Measurements from ENCODE around the gene MYO7A. TPM values are rescaled to one million over a fixed set of nuclear protein-coding genes. Genes with fewer than 3 reads are reported as not detected.

MYO7A gene
- total and polyA plus RNA-seq, 2 of the 4 experiments (the other 2 are of a cell fraction) = 0.02 TPM; not detected in 1

DNA sequence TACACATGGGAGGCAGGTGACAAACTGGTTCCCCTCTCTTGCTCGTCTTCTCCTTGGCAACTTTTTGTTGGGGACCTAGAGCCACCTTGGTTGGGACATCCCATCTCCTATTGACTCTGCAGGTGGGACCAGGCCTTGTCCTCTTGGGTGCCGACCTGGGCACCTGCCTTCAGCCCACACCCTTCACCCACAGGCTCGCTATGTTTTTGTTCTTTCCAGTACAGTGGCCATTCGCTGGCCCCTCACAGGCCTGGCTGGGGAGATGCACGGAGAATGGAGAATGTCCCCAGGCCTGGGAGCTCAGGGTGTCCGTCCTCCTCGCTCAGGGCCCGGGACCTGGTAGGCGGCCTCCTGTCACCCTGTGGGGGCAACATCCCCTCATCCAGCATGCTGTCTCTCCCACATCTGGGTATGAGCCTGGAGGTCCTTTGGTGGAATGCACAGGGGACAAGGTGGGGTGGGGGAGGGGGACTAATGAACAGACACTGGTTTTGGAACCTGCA lies 40.3 kb upstream of the MYO7A start:
- Histone ChIP-seq H3K9me1 (ENCODE audit: insufficient read depth, low read length) (no peaks in the 10 kb centered on the region), H4K5ac (ENCODE audit: low read depth, low read length) (no peak overlapping the region), H3K4me3 (ENCODE audit: insufficient read depth, low read depth, low read length) (no peak overlapping the region), H3K18ac (ENCODE audit: low read depth, low read length) (no peak overlapping the region), H3K4ac (ENCODE audit: low read depth, low read length) (no peak overlapping the region), H3K9ac (ENCODE audit: low read depth, low read length) (no peak overlapping the region), H2AFZ (replicated peaks; ENCODE audit: low read length, poor library complexity) (no peak overlapping the region), H4K91ac (ENCODE audit: insufficient read depth, low read depth, low read length) (no peak overlapping the region), H3K79me1 (ENCODE audit: low read depth in 1 of 2, low read length in 2 of 2) (no peaks in the 10 kb centered on the region; a peak in 2 of 4 replicates), H3K4me1 (ENCODE audit: control insufficient read depth, insufficient read depth, low read length) (peaks cover 3% of the 10 kb centered on the region), H4K8ac (ENCODE audit: low read depth in 2 of 2, low read length in 2 of 2) (no peak overlapping the region), H3K23ac (ENCODE audit: low read depth, low read length) (no peak overlapping the region), H2AK9ac (replicated peaks; ENCODE audit: low read depth, low read length, poor library complexity) (peak overlapping the region; percentile 28), H3K27ac (ENCODE audit: insufficient read depth, low read length) (no peak overlapping the region), H3K27me3 (ENCODE audit: control insufficient read depth, insufficient read depth, low read length) (no peaks in the 10 kb centered on the region), H2AK5ac (ENCODE audit: low read depth, low read length) (no peak overlapping the region), H3K56ac (ENCODE audit: extremely low read depth, insufficient read depth, low read length) (no peak overlapping the region), H2BK5ac (ENCODE audit: low read depth, low read length, poor library complexity, severe bottlenecking) (no peak overlapping the region), H2BK20ac (ENCODE audit: low read depth, low read length) (no peak overlapping the region), H3K36me3 (ENCODE audit: control insufficient read depth, insufficient read depth, low read length) (peaks cover 4% of the 10 kb centered on the region; the same call in 1 of the 2 replicates), H3K4me2 (ENCODE audit: low read depth, low read length) (no peak overlapping the region), H2BK15ac (ENCODE audit: low read depth, low read length) (no peak overlapping the region), H4K20me1 (ENCODE audit: insufficient read depth, low read length) (peaks cover 19% of the 10 kb centered on the region), H3K9me3 (ENCODE audit: control insufficient read depth, insufficient read depth, low read length) (no peaks in the 10 kb centered on the region), H2BK120ac (ENCODE audit: low read depth, low read length) (no peak overlapping the region), H3K14ac (replicated peaks; ENCODE audit: low read depth, low read length) (no peak overlapping the region)
- intact Hi-C loops (cut with micrococcal nuclease) (no loop called here), dilution Hi-C loops (cut with HindIII; ENCODE audit: low sequenced_read_pairs, unreplicated experiment) (no loop called here), in situ Hi-C loops (cut with MboI; ENCODE audit: low sequenced_read_pairs) (no loop called here)
- ATAC-seq (ENCODE audit: low read depth) = no peak
- POLR2A ChIA-PET (ENCODE audit: unreplicated experiment) = no interaction called here
- CTCF ChIA-PET = no interaction called here
- no peak for DNase-seq
- BruUV-seq (replicated peaks) = no TSS peak
- TF ChIP-seq, protein P1, sequence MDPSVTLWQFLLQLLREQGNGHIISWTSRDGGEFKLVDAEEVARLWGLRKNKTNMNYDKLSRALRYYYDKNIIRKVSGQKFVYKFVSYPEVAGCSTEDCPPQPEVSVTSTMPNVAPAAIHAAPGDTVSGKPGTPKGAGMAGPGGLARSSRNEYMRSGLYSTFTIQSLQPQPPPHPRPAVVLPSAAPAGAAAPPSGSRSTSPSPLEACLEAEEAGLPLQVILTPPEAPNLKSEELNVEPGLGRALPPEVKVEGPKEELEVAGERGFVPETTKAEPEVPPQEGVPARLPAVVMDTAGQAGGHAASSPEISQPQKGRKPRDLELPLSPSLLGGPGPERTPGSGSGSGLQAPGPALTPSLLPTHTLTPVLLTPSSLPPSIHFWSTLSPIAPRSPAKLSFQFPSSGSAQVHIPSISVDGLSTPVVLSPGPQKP (IDR thresholded peaks at IDR 0.05; ENCODE audit: borderline replicate concordance, low read depth, low read length) = no peak
- no peak for TF ChIP-seq CHD1 (IDR thresholded peaks at IDR 0.05; ENCODE audit: low read depth, low read length)
- TF ChIP-seq MAFK (IDR thresholded peaks at IDR 0.05; ENCODE audit: low read depth, low read length) = no peak
- no peak for TF ChIP-seq FOS (IDR thresholded peaks at IDR 0.05; ENCODE audit: low read depth, low read length)
- TF ChIP-seq RAD21 (IDR thresholded peaks at IDR 0.05; ENCODE audit: low read length) = no peak
- no peak for TF ChIP-seq POLR2A (IDR thresholded peaks at IDR 0.05; ENCODE audit: low read depth, low read length)
- no peak for TF ChIP-seq RFX5 (IDR thresholded peaks at IDR 0.05; ENCODE audit: low read depth, low read length)
- no peak for TF ChIP-seq CEBPB (IDR thresholded peaks at IDR 0.05; ENCODE audit: low read depth, low read length)
- no peak for TF ChIP-seq NFE2L2 (IDR thresholded peaks at IDR 0.05; ENCODE audit: low read depth, low read length)
- TF ChIP-seq MAZ (IDR thresholded peaks at IDR 0.05; ENCODE audit: borderline replicate concordance, low read depth, low read length) = no peak
- TF ChIP-seq BHLHE40 (IDR thresholded peaks at IDR 0.05; ENCODE audit: low read depth, low read length) = no peak
- TF ChIP-seq, protein P2, sequence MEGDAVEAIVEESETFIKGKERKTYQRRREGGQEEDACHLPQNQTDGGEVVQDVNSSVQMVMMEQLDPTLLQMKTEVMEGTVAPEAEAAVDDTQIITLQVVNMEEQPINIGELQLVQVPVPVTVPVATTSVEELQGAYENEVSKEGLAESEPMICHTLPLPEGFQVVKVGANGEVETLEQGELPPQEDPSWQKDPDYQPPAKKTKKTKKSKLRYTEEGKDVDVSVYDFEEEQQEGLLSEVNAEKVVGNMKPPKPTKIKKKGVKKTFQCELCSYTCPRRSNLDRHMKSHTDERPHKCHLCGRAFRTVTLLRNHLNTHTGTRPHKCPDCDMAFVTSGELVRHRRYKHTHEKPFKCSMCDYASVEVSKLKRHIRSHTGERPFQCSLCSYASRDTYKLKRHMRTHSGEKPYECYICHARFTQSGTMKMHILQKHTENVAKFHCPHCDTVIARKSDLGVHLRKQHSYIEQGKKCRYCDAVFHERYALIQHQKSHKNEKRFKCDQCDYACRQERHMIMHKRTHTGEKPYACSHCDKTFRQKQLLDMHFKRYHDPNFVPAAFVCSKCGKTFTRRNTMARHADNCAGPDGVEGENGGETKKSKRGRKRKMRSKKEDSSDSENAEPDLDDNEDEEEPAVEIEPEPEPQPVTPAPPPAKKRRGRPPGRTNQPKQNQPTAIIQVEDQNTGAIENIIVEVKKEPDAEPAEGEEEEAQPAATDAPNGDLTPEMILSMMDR (conservative IDR thresholded peaks at IDR 0.05; ENCODE audit: low read depth, low read length) = no peak
- TF ChIP-seq RCOR1 (IDR thresholded peaks at IDR 0.05; ENCODE audit: insufficient replicate concordance, low read length) = no peak
- TF ChIP-seq SMC3 (IDR thresholded peaks at IDR 0.05; ENCODE audit: low read depth, low read length) = no peak
- WGBS, 2 experiments (ENCODE audit: extremely low coverage in 2 of 2, insufficient read length in 1 of 2) = 100% methylated on average over 3 of the region's 9 CpGs; no CpG with 5 or more reads in 1 of the 2 experiments
